ENCODE measurements around the gene LRRC8B.
"Not testable (repeated sequence)": the region's sequence is repeated elsewhere in the genome, so short reads cannot be mapped to it uniquely, and the experiment has no call there.

The LRRC8B gene

GRCh38 chr1:89609781-89610456 is 85.3 kb downstream of the LRRC8B start:
- DNase-seq: peak; percentile 47

- peak; percentile 63 for DNase-seq
Observed at GRCh38 chr1:89610457-89611011, 85.9 kb downstream of the LRRC8B start.

- DNase-seq: no peak
Observed at GRCh38 chr1:89611721-89612120, 87.1 kb downstream of the LRRC8B start.

- no peak for DNase-seq
Observed at GRCh38 chr1:89613928-89614327, 89.3 kb downstream of the LRRC8B start.

- peak; percentile 42 for DNase-seq
Observed at GRCh38 chr1:89615676-89616598, 91.3 kb downstream of the LRRC8B start.

DNA sequence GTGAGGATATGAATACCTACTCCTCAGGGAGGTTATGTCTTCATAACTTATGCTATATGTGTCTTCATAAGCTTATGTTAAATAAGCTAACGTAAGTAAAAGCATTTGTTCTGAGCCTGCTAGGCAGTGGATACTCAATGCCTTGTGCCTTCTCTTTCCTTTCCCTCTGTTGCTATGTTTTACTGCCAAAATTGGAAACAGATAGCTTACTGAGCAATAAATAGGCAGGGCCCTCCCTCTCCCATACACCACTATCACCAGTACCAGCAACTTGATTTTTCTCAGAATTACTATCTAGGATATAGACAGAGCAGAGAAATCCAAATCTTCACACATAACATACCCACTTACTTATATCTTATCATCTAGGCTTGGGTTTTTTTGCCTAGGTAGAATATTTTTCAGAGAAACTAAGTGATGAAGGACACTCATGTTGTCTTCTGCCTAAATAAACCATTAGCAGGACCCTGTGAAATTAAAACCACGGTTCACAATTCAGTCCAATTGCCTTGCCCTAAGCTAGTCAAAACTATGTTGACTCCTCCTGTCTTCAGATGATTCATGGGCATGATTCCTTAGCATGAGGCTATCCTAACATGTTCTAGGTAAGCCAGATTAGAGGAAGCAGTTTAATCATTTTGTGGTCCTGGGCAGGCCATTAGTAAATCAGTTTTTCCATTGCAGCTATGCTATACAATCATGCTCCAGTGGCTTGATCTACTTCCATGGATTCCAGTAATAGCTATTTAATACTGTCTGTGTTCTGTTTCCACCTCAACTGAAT is 92.4 kb downstream of the LRRC8B start:
- no peak for DNase-seq

GRCh38 chr1:89620664-89621063 is 96.0 kb downstream of the LRRC8B start:
- no peak for DNase-seq

GRCh38 chr1:89622895-89623294 is 98.3 kb downstream of the LRRC8B start:
- no peak for DNase-seq

- no peak for DNase-seq
Observed at GRCh38 chr1:89624314-89624713, 99.7 kb downstream of the LRRC8B start.

DNA sequence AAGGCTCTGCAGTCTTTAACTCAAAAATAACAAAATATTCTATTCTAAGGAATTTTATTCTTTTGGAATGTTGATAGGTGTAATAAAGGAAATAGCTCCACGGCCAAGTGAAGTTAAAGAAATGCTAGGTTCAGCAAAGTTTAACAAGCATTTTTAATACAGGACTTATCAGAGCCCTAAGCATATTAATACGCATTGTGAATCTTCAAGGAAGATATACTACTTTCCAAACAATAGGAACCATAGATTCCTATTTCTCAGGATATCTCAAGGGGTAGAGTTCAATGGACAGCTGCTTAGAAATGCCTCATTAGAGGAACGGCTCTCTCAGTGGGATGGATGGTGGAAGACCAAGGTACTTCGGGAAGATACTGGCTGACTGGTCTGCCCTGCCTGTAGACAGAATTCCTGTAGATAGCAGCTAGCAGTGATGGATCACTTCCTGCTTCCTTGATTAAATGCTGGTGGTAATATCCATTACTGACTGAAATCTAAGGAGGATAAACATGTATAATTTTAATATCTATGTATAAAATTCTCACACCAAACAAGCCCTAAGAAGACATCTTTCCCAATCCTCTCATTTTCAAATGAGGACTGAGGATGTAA is 100.2 kb downstream of the LRRC8B start:
- DNase-seq: no peak

DNA sequence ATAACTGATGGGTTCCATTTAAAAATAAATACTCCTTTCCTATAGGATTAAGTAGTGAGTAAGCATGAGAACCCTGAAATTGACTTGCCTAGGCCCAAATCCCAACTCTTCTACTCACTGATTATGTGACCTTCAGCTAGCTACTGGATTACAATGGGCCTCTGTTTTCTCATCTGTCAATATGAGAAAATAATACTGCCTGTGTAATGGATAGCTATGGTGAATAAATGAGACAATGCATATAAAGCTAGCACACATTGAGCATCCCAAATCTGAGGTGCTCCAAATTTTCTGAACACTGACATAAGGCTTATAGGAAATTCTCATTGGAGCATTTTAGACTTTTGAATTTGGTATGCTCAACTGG is 103.0 kb downstream of the LRRC8B start:
- DNase-seq: no peak

- no peak for DNase-seq
Observed at GRCh38 chr1:89629146-89629545, 104.5 kb downstream of the LRRC8B start.

DNA sequence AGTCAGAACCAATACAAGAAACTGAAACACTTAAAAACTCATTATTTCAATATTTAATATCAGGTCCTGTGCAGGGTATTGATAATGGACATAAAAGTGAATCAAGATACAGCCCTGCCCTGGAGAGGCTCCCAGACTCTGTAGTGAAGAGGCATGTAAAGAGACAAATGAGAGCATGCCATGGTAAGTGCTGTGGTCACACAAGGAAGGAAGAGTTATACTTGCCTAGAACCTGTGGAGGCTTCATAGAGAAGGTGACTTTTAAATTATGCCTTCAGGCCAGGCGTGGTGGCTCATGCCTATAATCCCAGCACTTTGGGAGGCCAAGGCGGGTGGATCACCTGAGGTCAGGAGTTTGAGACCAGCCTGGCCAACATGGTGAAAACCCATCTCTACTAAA is 105.0 kb downstream of the LRRC8B start:
- DNase-seq: not testable (repeated sequence)

DNA sequence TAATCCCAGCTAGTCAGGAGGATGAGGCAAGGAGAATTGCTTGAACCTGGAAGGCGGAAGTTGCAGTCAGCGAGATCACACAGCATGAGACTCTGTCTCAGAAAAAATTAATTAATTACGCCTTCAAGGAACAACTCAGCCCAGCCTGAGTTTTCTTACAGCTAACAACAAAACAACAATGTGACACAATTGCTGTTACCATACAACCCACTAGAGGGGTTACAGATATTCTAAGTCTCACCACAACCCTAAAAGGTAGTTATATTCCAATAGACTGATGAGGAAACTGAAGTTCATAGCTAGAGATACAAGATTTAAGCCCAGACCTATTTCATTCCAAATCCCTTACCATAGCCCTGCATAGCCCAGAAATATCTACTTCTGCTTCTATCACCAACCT is 105.4 kb downstream of the LRRC8B start:
- no peak for DNase-seq

DNA sequence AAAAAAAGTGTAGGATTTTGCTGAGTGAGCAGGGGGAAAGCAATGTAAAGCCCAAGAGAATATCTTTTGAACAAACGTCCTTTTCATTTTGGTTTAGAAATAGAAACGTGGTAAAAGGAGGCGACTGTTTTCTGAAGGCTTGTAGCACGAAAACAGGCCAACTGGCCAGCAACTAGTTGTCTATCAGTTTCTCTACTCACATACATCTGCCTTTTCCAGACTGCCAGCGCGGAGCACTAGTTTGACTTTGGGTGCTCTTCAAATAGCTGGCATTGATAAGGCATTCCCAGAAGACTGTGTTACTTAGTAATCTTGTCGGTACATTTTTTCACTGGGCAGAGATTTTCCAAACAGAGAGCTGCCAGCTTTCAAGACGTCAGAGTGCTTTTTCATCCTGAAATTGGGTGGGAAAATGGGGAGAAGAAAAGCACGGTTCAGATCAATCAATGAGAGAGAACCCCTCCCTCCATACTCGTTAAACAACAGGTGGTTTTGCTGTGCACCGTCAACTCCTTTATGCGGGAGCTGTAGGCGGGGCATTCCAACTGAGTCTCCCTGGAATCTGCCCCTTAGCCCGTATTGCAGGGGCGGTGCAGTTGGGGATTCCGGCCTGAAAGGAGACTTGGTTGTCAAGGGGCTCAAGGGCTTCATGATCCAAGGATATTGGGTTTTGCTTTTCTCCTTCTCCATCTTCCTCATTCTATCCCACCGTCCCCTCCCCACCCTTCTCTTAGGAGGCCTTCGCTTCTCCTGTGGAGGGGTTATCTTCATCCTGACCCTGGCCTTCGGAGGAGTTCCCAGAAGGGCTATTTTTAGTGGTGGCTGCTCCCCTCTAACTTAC is 107.4 kb downstream of the LRRC8B start:
- no peak for DNase-seq

DNA sequence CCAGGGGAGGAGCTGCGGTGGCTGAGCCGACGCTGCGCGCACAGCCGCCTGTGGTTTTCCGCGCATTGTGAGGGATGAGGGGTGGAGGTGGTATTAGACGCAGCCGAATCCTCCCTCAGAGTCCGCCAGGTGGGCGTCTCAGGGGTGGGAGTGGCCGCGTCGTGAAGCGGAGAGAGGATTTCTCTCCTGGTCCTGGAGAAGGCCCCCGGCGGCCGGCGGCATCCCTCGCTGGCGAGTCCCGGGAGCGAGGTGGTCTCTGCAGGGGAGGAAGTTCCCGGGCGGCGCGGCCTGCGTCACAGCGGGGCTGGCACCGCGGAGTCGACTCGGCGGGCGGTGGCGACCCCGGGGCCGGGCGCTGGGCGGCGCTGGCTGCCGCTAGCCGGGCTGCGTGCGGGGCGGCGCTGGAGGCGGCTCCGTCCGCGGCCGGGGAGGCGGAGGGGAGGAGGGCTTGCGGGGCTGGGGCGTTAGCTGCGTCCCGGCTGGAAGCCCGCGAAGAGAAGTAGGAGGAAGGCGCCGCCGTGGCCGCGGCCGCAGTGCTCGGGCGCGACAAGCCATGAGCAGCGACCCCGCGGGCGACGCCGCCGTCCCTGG is 108.1 kb downstream of the LRRC8B start, which contains the start of gene LRRC8C:
Gene LRRC8C, plus strand, starts transcription at position 464 of the 591 bp plus-strand sequence. CDS start 53,354 bp downstream, outside the sequence.
- peak; percentile 86 for DNase-seq

DNA sequence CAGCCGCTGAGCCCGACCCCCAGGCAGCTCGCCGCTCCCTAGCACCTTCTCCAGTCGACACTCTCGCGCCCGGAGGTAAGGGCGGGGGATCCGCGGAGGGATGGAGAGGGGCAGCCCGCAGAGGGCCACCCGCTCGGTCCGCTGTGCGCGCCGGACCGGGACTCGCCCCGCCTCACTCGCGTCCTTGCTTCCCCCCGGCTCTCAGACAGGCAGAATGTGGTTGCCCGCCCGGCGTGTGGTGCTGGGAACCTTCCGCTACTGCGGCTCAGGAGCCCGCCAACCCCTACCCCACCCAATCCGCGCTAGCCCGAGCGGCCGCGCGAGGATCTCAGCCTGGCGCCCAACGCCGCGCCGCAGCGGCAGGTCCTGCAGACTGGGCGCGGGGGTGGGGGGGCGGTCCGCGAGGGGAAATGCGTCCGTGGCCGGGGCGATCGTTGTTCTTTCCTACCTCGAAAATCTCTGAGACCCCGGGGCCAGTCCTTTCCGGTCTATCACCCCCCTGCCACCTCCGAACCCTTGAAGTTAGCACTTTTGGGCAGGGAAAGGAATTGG is 108.7 kb downstream of the LRRC8B start:
- DNase-seq: peak; percentile 75

DNA sequence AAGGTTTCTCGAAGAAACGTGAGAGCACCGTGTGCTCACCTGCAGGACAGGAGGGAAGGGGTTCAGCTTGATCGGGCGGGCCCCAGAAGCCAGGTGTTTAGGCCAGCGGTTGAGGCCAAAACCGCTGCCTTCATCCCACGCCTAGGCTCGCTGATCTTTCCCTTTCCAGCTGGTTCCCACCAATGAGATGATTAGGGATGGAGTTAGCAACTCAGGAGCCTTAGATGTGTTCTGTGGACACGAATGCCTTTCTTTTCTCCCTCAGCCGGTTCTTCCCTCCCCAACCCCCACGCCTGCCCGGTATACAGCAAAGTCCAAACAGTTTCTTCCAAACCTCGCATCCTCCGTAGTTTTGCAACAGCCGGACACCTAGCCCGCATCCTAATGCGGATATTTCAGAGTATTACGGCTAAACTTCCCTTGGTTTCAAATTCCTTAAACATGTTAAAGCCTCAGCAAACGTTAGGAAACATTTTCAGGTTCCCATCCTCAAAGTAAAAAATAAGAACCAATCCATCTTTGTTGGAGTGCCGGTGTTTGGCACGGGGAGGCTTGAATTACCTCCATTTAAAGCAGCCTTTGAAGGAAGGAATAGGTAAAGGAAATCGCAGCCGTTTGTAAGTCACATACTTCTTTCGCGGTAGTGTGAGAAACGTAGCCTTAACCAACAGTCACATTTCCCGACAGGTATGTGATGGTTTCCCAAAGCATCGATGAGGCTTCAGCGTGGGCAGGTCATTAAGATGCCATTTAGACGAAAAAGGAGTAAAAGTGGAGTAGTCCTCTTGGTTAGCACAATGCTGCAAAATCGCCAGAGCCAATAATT is 109.4 kb downstream of the LRRC8B start:
- DNase-seq: no peak

All from CD4-positive, alpha-beta T cell treated with Interleukin-15 for 1 hour (primary cell).